Liver (tissue), 9 donors: ENCODE results near the gene SLIT1. TPM values are rescaled to one million over a fixed set of nuclear protein-coding genes. Genes with fewer than 3 reads are reported as not detected.

Source experiments
- DNase-seq: peaks from one replicate; pipeline ENCODE4 v3.0.0-alpha.2; 2017; ENCODE audit warnings: low spot score
- H3K27ac ChIP-seq, 2 donors: one replicate each; pipeline ENCODE4 v1.7.0; 2013; ENCODE audit warnings: inconsistent platforms in 2 of 2, low read length in 2 of 2, control low read depth in 1 of 2, low read depth in 1 of 2, mild to moderate bottlenecking in 1 of 2
- H3K27me3 ChIP-seq, 4 donors: one replicate each; pipeline versions ENCODE4 v1.6.1 to v1.7.0; 2013; ENCODE audit warnings: low read length in 3 of 4, inconsistent platforms in 1 of 4, mild to moderate bottlenecking in 1 of 4, moderate library complexity in 1 of 4; ENCODE audit not compliant: control insufficient read depth in 4 of 4, insufficient read depth in 4 of 4
- H3K36me3 ChIP-seq, 4 donors: one replicate each; pipeline versions ENCODE4 v1.6.1 to v1.7.0; 2013; ENCODE audit warnings: low read length in 3 of 4, mild to moderate bottlenecking in 3 of 4, low read depth in 1 of 4, moderate library complexity in 1 of 4; ENCODE audit not compliant: control insufficient read depth in 4 of 4, insufficient read depth in 3 of 4
- H3K4me1 ChIP-seq, 4 donors: one replicate each; pipeline versions ENCODE4 v1.6.1 to v1.7.0; 2013; ENCODE audit warnings: low read length in 3 of 4, mild to moderate bottlenecking in 3 of 4, moderate library complexity in 1 of 4; ENCODE audit not compliant: control insufficient read depth in 4 of 4, insufficient read depth in 4 of 4
- H3K4me3 ChIP-seq, 3 donors: one replicate each; pipeline versions ENCODE4 v1.6.1 to v1.7.0; 2013; ENCODE audit warnings: low read length in 3 of 3, control low read depth in 1 of 3, low read depth in 1 of 3, mild to moderate bottlenecking in 1 of 3
- H3K9ac ChIP-seq, 2 donors: one replicate each; pipeline ENCODE4 v1.7.0; 2013; ENCODE audit warnings: low read length in 2 of 2, mild to moderate bottlenecking in 2 of 2, moderate library complexity in 2 of 2, control low read depth in 1 of 2, low read depth in 1 of 2
- H3K9me3 ChIP-seq, 4 donors: one replicate each; pipeline versions ENCODE4 v1.6.1 to v1.7.0; 2013; ENCODE audit warnings: low read length in 3 of 4; ENCODE audit not compliant: control insufficient read depth in 4 of 4
- EGR1 ChIP-seq, 2 donors: IDR thresholded peaks; 2 replicates each; pipeline ENCODE4 v1.6.1; 2016 to 2018; ENCODE audit warnings: antibody characterized with exemption in 2 of 2, low read depth in 2 of 2
- FOXA1 ChIP-seq: IDR thresholded peaks from 2 replicates; pipeline ENCODE4 v1.6.1; 2016; ENCODE audit warnings: antibody characterized with exemption
- FOXA2 ChIP-seq: IDR thresholded peaks from 2 replicates; pipeline ENCODE4 v1.6.1; 2016; ENCODE audit warnings: antibody characterized with exemption
- GABPA ChIP-seq, 2 donors: IDR thresholded peaks in 1 of 2; conservative IDR thresholded peaks in 1 of 2; 2 replicates each; pipeline ENCODE4 v1.6.1; 2016; ENCODE audit warnings: antibody characterized with exemption in 2 of 2, mild to moderate bottlenecking in 1 of 2, moderate library complexity in 1 of 2
- HNF4A ChIP-seq, 2 donors: conservative IDR thresholded peaks; 2 replicates each; pipeline ENCODE4 v1.6.1; 2016; ENCODE audit warnings: antibody characterized with exemption in 2 of 2, mild to moderate bottlenecking in 2 of 2
- HNF4G ChIP-seq: IDR thresholded peaks from 2 replicates; pipeline ENCODE4 v1.6.1; 2016; ENCODE audit warnings: antibody characterized with exemption
- JUND ChIP-seq, 2 donors: IDR thresholded peaks; 2 replicates each; pipeline ENCODE4 v1.6.1; 2016; ENCODE audit warnings: antibody characterized with exemption in 2 of 2
- NR2F2 ChIP-seq: IDR thresholded peaks from 2 replicates; pipeline ENCODE4 v1.6.1; 2016; ENCODE audit warnings: antibody characterized with exemption
- RAD21 ChIP-seq, 2 donors: IDR thresholded peaks; 2 replicates each; pipeline ENCODE4 v1.6.1; 2016; ENCODE audit warnings: antibody characterized with exemption in 2 of 2, mild to moderate bottlenecking in 2 of 2
- RXRA ChIP-seq, 2 donors: IDR thresholded peaks; 2 replicates each; pipeline ENCODE4 v1.6.1; 2017 to 2018; ENCODE audit warnings: antibody characterized with exemption in 2 of 2, mild to moderate bottlenecking in 1 of 2
- SP1 ChIP-seq: IDR thresholded peaks from 2 replicates; pipeline ENCODE4 v1.6.1; 2018; ENCODE audit warnings: antibody characterized with exemption, mild to moderate bottlenecking
- TAF1 ChIP-seq: conservative IDR thresholded peaks from 2 replicates; pipeline ENCODE4 v1.6.1; 2016; ENCODE audit warnings: antibody characterized with exemption, mild to moderate bottlenecking
- YY1 ChIP-seq: IDR thresholded peaks from 2 replicates; pipeline ENCODE4 v1.6.1; 2016; ENCODE audit warnings: antibody characterized with exemption, mild to moderate bottlenecking
- WGBS: extraction: QIAGEN DNeasy Blood & Tissue Kit; methylation state at CpG from one replicate; pipeline ENCODE4 v1.1.7; 2013; 5-methylcytosine and 5-hydroxymethylcytosine counted together
- polyA plus RNA-seq, 2 donors: library from polyadenylated mRNA; stranded (reverse) in 1 of 2; unstranded in 1 of 2; fragments of 200-250 nt in 1 of 2; fragments of >200 nt in 1 of 2; fragmentation: Nextera tagmentation in 1 of 2; extraction: Ambion mirVana in 1 of 2; gene quantifications; one replicate each; pipeline versions ENCODE4 v1.2.1 to v1.2.3, GENCODE V29; 2013 to 2015
- total RNA-seq, 2 donors: library from RNA; depleted of rRNA; stranded (reverse); fragments of >200 nt; gene quantifications; one replicate each; pipeline ENCODE4 v1.2.3, GENCODE V29; 2014
- TF ChIP-seq, protein P1 (sequence below): fragments of 150-350 bp; IDR thresholded peaks from 2 replicates; pipeline ENCODE4 v1.5.1; 2017; ENCODE audit warnings: improper control_type of control experiment, low read depth, low read length; ENCODE audit not compliant: missing input control
- TF ChIP-seq, protein P2 (sequence below): IDR thresholded peaks from 2 replicates; pipeline ENCODE4 v1.6.1; 2016; ENCODE audit warnings: antibody characterized with exemption
- TF ChIP-seq, protein P3 (sequence below): IDR thresholded peaks from 2 replicates; pipeline ENCODE4 v1.6.1; 2016; ENCODE audit warnings: antibody characterized with exemption, mild to moderate bottlenecking
- TF ChIP-seq, protein P4 (sequence below): IDR thresholded peaks from 2 replicates; pipeline ENCODE4 v1.6.1; 2016; ENCODE audit warnings: antibody characterized with exemption
- TF ChIP-seq, protein P5 (sequence below): IDR thresholded peaks from 2 replicates; pipeline ENCODE4 v1.6.1; 2016; ENCODE audit warnings: antibody characterized with exemption
- donor health status: healthy.
- donor health status: healthy.
- donor health status: healthy.
- donor health status: healthy.
- donor health status: healthy.

The SLIT1 gene
- total and polyA plus RNA-seq, 4 donors: under 0.01 to 0.14 (median 0.06) TPM

DNA sequence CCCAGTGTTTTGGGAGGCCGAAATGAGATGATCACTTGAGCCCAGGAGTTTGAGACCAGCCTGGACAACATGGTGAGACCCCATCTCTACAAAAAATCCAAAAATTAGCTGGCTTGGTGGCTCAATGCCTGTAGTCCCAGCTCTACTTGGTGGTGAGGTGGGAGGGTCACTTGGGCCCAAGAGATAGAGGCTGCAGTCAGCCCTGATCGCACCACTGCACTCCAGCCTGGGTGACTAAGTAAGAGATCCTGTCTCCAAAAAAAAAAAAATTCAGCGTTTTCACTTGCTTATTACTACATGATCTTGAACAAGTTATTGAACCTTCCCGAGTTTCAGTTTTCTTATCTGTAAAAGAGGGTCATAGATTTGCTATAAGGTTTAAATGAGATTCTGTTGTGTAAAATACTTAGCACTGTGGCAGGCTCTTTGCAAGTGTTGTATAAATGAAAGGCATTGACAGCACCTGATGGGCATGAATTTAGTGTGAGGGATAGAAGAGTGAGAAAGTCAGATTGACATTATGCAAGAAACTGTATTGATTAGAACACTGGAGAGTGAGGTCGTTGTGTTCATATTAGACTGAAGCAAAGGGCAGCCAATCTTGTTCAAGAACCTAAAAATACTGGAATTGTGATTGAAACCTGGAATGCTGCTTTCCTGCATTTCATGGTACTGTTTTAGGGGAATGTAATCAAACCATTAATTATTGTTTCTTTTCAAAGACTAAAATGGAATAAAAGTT, 216.9 kb downstream of the SLIT1 start:
- 58% methylated on average over 5 of the region's 5 CpGs for WGBS
- H3K4me3 ChIP-seq: no peak overlapping the region
- no peaks in the 10 kb centered on the region for H3K9me3 ChIP-seq
- H3K27ac ChIP-seq: no peak overlapping the region
- H3K27me3 ChIP-seq: no peaks in the 10 kb centered on the region
- no peak for TF ChIP-seq SP1
- TF ChIP-seq, protein P1, sequence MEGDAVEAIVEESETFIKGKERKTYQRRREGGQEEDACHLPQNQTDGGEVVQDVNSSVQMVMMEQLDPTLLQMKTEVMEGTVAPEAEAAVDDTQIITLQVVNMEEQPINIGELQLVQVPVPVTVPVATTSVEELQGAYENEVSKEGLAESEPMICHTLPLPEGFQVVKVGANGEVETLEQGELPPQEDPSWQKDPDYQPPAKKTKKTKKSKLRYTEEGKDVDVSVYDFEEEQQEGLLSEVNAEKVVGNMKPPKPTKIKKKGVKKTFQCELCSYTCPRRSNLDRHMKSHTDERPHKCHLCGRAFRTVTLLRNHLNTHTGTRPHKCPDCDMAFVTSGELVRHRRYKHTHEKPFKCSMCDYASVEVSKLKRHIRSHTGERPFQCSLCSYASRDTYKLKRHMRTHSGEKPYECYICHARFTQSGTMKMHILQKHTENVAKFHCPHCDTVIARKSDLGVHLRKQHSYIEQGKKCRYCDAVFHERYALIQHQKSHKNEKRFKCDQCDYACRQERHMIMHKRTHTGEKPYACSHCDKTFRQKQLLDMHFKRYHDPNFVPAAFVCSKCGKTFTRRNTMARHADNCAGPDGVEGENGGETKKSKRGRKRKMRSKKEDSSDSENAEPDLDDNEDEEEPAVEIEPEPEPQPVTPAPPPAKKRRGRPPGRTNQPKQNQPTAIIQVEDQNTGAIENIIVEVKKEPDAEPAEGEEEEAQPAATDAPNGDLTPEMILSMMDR: no peak
- TF ChIP-seq, protein P2, sequence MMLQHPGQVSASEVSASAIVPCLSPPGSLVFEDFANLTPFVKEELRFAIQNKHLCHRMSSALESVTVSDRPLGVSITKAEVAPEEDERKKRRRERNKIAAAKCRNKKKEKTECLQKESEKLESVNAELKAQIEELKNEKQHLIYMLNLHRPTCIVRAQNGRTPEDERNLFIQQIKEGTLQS: no peak
- TF ChIP-seq EGR1 (IDR thresholded peaks at IDR 0.05; ENCODE audit: low read depth in 2 of 2): no peak
- TF ChIP-seq RAD21 (IDR thresholded peaks at IDR 0.05): peak in 1 of 2 donors; percentile 30
- TF ChIP-seq, protein P3, sequence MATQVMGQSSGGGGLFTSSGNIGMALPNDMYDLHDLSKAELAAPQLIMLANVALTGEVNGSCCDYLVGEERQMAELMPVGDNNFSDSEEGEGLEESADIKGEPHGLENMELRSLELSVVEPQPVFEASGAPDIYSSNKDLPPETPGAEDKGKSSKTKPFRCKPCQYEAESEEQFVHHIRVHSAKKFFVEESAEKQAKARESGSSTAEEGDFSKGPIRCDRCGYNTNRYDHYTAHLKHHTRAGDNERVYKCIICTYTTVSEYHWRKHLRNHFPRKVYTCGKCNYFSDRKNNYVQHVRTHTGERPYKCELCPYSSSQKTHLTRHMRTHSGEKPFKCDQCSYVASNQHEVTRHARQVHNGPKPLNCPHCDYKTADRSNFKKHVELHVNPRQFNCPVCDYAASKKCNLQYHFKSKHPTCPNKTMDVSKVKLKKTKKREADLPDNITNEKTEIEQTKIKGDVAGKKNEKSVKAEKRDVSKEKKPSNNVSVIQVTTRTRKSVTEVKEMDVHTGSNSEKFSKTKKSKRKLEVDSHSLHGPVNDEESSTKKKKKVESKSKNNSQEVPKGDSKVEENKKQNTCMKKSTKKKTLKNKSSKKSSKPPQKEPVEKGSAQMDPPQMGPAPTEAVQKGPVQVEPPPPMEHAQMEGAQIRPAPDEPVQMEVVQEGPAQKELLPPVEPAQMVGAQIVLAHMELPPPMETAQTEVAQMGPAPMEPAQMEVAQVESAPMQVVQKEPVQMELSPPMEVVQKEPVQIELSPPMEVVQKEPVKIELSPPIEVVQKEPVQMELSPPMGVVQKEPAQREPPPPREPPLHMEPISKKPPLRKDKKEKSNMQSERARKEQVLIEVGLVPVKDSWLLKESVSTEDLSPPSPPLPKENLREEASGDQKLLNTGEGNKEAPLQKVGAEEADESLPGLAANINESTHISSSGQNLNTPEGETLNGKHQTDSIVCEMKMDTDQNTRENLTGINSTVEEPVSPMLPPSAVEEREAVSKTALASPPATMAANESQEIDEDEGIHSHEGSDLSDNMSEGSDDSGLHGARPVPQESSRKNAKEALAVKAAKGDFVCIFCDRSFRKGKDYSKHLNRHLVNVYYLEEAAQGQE: no peak
- TF ChIP-seq NR2F2: no peak
- TF ChIP-seq GABPA (IDR thresholded peaks at IDR 0.05 in 1 of 2, conservative IDR thresholded peaks at IDR 0.05 in 1 of 2): no peak
- TF ChIP-seq, protein P4, sequence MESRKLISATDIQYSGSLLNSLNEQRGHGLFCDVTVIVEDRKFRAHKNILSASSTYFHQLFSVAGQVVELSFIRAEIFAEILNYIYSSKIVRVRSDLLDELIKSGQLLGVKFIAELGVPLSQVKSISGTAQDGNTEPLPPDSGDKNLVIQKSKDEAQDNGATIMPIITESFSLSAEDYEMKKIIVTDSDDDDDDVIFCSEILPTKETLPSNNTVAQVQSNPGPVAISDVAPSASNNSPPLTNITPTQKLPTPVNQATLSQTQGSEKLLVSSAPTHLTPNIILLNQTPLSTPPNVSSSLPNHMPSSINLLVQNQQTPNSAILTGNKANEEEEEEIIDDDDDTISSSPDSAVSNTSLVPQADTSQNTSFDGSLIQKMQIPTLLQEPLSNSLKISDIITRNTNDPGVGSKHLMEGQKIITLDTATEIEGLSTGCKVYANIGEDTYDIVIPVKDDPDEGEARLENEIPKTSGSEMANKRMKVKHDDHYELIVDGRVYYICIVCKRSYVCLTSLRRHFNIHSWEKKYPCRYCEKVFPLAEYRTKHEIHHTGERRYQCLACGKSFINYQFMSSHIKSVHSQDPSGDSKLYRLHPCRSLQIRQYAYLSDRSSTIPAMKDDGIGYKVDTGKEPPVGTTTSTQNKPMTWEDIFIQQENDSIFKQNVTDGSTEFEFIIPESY: no peak
- TF ChIP-seq RXRA (IDR thresholded peaks at IDR 0.05): peak; percentile 45 to 53
- no peak for TF ChIP-seq FOXA1
- TF ChIP-seq FOXA2: peak; percentile 10
- peak in 1 of 2 donors; percentile 21 for TF ChIP-seq JUND (IDR thresholded peaks at IDR 0.05)
- peak; percentile 57 to 68 for TF ChIP-seq HNF4A (conservative IDR thresholded peaks at IDR 0.05)
- TF ChIP-seq TAF1: no peak
- TF ChIP-seq, protein P5, sequence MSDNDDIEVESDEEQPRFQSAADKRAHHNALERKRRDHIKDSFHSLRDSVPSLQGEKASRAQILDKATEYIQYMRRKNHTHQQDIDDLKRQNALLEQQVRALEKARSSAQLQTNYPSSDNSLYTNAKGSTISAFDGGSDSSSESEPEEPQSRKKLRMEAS: peak; percentile 18
- TF ChIP-seq HNF4G: peak; percentile 13
- TF ChIP-seq YY1: peak; percentile 16
- peaks cover 7 to 35% (median 30%) of the 10 kb centered on the region in 4 donors for H3K4me1 ChIP-seq
- no peak for DNase-seq
- H3K9ac ChIP-seq: no peak overlapping the region
- no peaks in the 10 kb centered on the region for H3K36me3 ChIP-seq
